ENCODE measurements around the gene MMP24OS.
"Not testable (repeated sequence)": the region's sequence is repeated elsewhere in the genome, so short reads cannot be mapped to it uniquely, and the experiment has no call there.

Gene MMP24OS

GRCh38 chr20:35320396-35321126 lies 42.6 kb upstream of the MMP24OS start:
- TF ChIP-seq, protein P1, sequence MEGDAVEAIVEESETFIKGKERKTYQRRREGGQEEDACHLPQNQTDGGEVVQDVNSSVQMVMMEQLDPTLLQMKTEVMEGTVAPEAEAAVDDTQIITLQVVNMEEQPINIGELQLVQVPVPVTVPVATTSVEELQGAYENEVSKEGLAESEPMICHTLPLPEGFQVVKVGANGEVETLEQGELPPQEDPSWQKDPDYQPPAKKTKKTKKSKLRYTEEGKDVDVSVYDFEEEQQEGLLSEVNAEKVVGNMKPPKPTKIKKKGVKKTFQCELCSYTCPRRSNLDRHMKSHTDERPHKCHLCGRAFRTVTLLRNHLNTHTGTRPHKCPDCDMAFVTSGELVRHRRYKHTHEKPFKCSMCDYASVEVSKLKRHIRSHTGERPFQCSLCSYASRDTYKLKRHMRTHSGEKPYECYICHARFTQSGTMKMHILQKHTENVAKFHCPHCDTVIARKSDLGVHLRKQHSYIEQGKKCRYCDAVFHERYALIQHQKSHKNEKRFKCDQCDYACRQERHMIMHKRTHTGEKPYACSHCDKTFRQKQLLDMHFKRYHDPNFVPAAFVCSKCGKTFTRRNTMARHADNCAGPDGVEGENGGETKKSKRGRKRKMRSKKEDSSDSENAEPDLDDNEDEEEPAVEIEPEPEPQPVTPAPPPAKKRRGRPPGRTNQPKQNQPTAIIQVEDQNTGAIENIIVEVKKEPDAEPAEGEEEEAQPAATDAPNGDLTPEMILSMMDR (IDR thresholded peaks at IDR 0.05; ENCODE audit: extremely low read depth, insufficient read depth, missing control alignments): no peak
- in situ Hi-C loops (cut with MboI; ENCODE audit: low pct_unique_long_range_greater_than_20kb, low sequenced_read_pairs, unreplicated experiment): no loop called here
- no peak for DNase-seq (ENCODE audit: low spot score)

DNA sequence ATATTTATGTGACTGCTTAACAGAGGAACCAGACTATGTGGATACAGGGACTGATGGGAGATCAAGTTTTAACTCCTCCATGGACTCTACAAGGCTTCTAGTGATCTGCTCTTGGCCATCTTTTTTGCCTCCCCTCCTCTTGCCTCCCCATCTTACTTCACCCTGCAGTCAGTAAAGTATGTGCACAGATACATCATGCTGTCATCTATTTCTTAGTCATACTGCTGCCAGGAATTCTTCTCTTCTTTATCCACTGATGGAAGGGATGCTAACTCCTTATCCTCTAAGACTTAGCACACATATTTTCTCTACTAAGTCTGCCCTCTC lies 41.9 kb upstream of the MMP24OS start:
- DNase-seq (ENCODE audit: low spot score): no peak
- TF ChIP-seq, protein P1 (IDR thresholded peaks at IDR 0.05; ENCODE audit: extremely low read depth, insufficient read depth, missing control alignments): no peak
- in situ Hi-C loops (cut with MboI; ENCODE audit: low pct_unique_long_range_greater_than_20kb, low sequenced_read_pairs, unreplicated experiment): no loop called here

GRCh38 chr20:35319192-35319870 lies 41.4 kb upstream of the MMP24OS start:
- TF ChIP-seq, protein P1 (IDR thresholded peaks at IDR 0.05; ENCODE audit: extremely low read depth, insufficient read depth, missing control alignments): no peak
- in situ Hi-C loops (cut with MboI; ENCODE audit: low pct_unique_long_range_greater_than_20kb, low sequenced_read_pairs, unreplicated experiment): no loop called here
- DNase-seq (ENCODE audit: low spot score): no peak

- TF ChIP-seq, protein P1 (IDR thresholded peaks at IDR 0.05; ENCODE audit: extremely low read depth, insufficient read depth, missing control alignments): no peak
- in situ Hi-C loops (cut with MboI; ENCODE audit: low pct_unique_long_range_greater_than_20kb, low sequenced_read_pairs, unreplicated experiment): no loop called here
- DNase-seq (ENCODE audit: low spot score): no peak
Measured at GRCh38 chr20:35318502-35319157, 40.7 kb upstream of the MMP24OS start.

- TF ChIP-seq, protein P1 (IDR thresholded peaks at IDR 0.05; ENCODE audit: extremely low read depth, insufficient read depth, missing control alignments): no peak
- in situ Hi-C loops (cut with MboI; ENCODE audit: low pct_unique_long_range_greater_than_20kb, low sequenced_read_pairs, unreplicated experiment): no loop called here
Measured at GRCh38 chr20:35317416-35318210, 39.7 kb upstream of the MMP24OS start.

DNA sequence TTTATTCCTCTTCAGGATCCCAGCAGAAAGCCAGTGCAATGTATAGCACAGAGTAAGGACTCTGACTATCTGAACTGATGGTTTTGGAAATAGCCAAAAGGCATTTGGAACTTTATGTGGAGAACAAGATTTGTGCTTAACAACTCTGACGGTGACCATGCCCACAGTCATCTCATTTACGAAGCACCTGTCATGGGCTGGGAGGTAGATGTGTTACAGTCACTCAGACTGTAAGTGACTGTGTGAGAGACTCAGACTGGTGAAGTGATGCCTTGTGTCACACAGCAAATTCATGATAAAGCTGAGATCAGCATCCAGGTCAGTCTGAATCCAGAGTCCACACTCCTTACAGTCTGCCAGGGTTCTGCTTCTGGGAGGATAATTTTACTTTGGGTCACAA lies 38.2 kb upstream of the MMP24OS start:
- TF ChIP-seq, protein P1 (IDR thresholded peaks at IDR 0.05; ENCODE audit: extremely low read depth, insufficient read depth, missing control alignments): no peak
- in situ Hi-C loops (cut with MboI; ENCODE audit: low pct_unique_long_range_greater_than_20kb, low sequenced_read_pairs, unreplicated experiment): no loop called here
- no peak for DNase-seq (ENCODE audit: low spot score)

More at GRCh38 chr20:35317416-35318210, 39.7 kb upstream of the MMP24OS start:
- no peak for DNase-seq (ENCODE audit: low spot score)

DNA sequence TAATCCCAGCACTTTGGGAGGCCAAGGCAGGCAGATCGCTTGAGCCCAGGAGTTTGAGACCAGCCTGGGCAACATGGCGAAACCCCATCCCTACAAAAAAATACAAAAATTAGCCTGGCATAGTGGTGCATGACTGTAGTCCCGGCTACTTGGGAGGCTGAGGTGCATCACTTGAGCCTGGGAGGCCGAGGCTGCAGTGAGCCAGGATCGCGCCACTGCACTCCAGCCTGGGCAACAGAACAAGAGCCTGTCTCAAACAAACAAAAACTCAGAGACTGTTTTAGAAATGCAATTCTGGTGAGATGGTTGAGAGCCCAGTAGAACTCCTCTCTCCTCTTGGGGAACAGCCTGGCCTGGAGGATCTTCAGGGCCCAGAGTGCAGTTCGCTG lies 37.7 kb upstream of the MMP24OS start:
- DNase-seq (ENCODE audit: low spot score); in situ Hi-C loops (cut with MboI; ENCODE audit: low pct_unique_long_range_greater_than_20kb, low sequenced_read_pairs, unreplicated experiment): not testable (repeated sequence)

Measured in GM13977 (cell line).